GM18526 (cell line): ENCODE data around the gene LRP2.

Experiments used
- POLR2A ChIP-seq: IDR thresholded peaks from 3 replicates; pipeline ENCODE4 v1.6.1; 2011; ENCODE audit not compliant: insufficient read length; ENCODE audit errors: extremely low read depth

LRP2 gene

DNA sequence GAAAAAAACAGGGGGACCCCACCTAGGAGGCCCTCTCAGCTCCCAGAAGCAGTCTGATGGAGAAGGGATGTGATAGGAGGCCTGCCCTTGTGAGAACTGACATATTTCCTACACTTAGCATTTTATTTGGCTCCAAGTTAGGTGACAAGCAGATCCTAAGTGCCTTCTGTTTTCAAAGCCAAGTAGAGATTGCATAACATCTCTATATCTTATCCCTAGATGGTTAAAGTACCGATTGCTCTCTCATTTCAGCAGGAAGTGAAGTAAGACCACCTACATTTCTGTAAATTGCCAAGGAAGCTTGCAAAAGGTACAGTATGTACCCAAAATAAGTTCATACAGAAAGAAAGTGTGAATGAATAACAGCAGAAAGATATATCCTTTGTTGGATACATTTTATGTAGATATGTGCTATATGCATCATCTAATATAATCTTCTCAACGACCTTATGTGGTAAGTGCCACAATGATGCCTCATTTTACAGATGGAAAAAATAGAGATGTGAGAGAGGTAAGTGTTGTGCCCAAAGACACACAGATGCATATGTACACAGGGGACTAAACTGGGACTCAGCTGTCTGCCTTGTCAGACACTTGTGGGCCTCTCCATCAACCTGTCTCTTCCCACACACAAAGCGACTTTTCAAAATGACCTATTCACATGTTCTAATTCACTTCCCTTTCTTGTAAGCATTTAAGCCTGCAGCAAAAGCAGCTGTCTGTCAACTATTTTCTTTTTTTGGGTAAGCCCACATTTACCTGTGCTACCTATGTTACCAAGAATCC, 254.0 kb downstream of the LRP2 start:
- TF ChIP-seq POLR2A: no peak

DNA sequence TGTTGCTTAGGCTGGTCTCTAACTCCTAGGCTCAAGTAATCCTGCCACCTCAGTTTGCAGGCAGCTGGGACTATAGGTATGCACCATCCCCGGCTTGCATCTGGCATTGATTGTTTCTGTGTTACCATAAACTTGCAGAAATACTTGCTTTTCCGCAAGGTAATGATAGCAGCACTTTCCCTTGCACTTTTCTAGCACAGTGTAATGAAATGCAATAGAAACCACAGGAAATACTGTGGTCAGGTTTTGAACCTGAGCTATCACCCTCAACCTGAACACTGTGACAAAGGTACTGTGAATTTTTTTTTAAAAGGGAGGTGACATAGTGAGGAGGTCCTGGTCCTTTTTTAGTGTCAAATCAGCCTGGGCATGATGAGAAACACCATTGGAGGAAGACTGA, 254.7 kb downstream of the LRP2 start:
- TF ChIP-seq POLR2A: no peak

DNA sequence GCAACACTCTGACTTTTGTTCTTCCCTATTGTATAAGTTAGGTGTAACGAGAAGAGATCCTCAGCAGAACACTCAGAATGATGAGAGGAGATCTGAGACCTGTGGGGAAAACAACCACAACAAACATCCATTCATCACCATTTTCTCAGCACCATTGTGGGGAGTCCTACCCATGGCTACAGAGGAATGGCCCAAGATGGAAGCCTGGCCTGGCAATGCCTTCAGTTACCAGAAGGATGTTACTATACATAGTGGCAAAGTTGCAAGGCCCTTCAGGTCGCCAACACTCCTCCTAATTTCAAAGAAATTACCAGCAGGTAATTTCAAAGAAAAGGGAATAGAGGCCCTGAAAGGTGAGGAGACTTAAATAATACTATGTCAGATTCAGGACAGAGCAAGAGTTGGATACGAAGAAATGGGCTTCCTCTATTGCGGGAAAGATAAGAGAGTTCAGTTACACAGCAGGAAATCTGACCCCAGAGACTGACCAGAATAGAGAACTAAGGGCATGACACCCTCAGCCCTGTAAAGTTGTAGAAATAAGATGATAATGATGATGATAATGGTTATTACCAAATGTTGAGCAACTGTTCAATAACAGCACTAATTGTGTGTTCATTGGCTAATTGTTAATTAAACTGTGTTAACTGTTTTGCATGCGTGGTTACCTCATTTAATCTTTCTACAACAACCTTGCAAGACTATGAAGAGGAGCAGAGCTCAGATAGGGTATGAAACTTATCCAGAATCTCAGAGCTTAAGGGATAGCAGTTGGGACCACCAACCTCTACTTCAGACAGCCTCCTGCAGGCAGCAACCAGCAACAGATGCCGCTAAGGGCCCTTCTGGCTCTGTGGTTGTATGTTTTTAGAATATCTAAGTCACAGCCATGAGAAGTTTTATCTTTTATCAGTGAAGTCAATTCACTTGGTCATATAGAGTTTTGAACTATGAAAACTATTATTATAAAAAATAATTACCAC, 255.5 kb downstream of the LRP2 start:
- no peak for TF ChIP-seq POLR2A

DNA sequence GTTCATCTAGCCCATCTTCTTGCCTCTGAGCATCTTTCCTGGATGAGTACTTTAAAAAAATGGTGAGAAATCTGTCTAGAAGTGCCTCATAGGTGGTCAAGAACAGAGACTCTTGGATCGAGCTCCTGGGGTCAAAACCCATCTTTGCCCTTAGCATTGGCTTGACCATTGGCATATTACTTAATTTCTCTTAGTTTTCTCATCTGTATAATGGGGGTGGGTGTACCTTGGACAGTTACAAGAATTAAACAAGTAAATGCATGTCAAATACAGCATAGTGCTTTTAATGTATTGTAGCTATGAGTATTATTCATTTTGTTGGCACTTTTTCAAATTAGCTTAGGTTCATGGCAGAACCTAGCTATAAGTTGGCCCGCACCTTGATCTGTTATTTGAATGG, 256.2 kb downstream of the LRP2 start:
- no peak for TF ChIP-seq POLR2A

DNA sequence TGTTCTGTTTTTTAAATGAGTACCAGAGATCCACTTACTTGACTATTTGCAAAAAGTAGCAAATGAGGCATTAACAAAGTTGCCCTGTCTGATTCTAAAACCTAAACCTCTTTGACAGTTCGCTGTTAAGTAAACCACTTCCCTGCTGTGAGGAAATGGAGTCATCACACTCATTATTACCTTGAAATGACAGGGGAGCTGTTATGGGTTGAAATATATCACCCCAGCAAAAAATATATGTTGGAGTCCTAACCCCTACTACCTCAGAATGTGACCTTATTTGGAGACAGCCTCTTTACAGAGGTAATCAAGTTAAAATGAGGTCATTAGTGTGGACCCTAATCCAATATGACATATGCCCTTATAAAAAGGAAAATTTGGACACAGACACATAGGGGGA, 256.9 kb downstream of the LRP2 start:
- no peak for TF ChIP-seq POLR2A

DNA sequence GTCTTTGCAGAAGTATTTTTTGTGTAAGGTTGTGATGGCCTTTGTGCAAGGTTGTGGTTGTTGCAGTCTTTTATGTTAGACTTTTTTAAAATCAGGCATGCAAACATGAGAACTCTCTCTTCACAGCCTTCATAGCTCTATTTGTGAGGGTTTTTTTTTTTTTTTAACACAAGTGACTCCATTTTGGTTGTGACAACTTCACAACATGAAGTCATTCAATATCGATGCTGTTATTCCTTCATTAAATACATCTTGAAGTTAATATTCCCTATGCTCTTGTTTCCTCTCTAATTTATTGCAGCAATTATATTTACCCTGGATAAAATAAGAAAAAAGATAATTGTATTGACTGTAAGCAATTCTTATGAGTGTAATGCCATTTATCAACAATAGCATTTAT, 257.5 kb downstream of the LRP2 start:
- no peak for TF ChIP-seq POLR2A

DNA sequence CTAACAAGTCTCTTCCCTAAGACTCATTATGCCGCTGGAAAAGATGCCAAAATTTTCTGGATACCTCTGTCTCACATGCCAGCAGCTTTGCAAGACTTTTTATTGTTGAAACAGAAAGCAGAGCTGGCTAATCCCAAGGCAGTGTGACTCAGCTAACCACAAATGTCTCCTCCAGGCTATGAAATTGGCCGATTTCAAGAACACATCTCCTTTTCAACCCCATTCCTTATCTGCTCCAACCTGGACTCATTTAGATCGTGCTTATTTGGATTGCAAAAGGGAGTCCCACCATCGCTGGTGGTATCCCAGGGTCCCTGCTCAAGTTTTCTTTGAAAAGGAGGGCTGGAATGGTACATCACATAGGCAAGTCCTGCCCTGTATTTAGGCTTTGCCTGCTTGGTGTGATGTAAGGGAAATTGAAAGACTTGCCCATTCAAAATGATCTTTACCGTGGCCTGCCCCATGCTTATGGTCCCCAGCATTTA, 266.7 kb downstream of the LRP2 start:
- TF ChIP-seq POLR2A: no peak

DNA sequence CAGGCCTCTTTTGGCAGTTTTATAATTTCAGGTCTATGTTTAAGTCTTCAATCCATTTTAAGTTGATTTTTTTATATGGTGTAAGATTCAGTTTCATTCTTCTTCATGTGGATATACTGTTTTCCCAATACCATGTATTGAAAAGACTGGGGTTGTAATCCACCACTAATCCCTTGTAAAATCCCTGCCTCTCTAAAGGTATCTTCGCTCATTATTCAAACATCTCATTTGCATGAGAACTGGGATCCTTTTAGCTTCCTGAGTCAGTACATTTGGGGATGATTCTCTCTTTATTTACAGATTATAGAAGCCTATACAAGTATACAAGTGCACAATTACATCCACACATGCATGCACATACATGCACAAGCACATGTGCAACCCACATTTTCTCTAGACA, 267.7 kb downstream of the LRP2 start:
- TF ChIP-seq POLR2A: no peak

DNA sequence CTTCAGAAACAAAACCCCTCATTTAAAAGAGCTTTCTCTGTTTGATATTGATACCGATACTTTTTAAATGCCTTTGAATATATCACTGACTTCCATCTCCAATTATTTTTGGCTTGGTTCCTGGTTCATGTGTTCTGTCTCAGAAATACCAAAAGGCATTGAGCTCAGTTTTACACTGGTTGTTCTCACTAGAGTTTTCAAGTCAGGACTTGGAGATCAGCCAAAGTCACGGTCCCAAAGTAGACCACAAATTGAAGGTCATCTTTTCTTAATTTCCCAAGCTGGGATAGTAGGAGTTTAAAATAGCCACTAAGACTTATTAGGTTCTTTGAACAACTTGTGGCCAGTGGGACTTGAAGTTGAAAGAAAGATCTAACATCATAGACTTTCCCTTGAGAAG, 268.8 kb downstream of the LRP2 start:
- no peak for TF ChIP-seq POLR2A

DNA sequence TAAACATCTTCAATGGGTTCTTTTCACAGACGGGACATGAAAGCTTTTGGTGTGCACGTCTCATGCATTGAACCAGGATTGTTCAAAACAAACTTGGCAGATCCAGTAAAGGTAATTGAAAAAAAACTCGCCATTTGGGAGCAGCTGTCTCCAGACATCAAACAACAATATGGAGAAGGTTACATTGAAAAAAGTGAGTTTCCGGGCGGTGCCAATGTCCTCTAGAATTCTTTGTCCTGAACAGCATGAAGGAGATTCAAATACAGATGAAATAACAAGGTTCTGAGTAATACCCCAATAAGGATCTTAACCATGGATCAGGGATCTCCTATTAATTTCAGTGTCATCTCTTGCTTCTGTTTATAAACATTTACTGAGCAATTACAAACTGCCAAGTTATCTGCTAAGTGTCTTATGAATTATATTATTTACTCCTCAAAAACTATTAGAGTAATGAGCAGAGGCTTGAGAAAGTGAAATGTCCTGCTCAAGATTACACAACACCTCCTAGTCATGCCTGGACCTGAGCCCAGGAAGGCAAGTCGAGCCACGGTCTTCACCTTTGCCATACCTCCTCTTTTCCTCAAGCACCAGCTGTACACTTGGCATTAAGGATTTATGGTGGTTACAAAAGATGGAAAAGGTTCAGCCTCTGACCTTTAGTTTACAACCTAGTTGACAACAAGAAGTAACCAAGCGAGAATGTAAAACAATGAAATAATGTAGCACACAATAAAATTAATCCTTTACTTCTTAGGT, 270.4 kb downstream of the LRP2 start:
- TF ChIP-seq POLR2A: no peak

DNA sequence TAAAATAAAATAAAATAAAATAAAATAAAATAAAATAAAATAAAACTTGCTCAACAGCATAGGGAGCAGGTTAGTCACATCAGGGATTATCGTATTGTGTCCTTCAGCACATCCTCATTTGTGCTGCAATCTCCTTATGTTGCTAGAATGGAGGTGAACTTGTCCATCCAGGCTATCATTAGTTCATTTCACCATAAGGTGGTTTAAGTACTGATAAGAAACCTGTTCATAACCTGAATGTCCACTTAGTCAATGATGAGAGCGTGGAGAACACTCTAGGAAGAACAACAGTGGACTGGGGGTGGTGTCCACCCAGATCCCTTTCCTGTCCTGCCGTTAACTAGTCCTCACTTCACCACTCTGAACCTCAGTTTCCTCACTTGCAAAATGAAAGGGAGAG, 271.1 kb downstream of the LRP2 start:
- no peak for TF ChIP-seq POLR2A

DNA sequence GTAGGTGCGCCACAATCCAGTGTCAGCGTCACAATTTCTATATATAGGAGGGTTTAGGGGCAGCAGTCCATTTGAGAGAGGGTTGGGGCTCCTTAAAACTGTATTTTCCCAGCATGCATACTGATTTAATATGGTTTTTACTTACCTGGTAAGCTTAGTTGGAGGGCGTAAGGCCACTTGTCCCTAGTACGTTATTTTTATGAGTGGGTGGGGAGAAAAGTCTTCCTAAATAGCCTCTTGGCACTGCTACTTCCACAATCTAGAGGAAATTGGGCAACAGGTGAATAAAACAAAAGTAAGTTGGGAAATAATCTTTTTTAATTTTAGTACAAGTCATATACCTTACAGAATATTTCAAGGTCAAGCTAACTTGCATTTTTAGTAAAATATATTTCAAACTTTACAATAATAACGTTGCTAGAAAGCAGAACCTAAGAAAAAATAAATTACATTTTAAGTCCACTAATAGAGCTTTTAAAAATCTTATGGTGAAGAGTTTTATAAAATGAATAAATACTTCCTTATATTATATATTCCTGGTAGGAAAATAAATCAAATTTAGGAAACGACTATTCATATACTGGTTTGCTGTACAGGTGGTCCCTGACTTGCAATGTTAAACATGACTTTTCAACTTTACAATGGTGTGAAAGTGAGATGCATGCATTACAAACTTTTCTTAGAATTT, 272.1 kb downstream of the LRP2 start:
- no peak for TF ChIP-seq POLR2A

DNA sequence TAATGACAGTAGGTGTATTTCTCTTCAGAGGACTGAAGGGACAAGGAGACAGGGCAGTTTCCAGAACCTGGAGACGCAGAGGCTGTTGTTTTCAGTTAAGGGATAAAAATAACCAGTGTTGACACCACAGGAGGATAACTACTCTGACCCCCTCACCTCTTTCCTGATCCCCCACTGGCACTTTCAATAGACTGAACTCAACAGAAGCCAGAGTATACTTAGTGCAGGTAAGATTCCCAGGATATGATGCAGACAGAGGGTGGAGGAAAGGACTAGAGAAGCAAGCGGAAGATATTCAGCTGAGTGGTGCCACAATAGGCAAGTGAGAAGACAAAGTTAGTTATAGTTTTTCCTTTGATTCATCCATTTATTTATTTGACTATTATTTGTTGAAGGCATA, 273.2 kb downstream of the LRP2 start:
- no peak for TF ChIP-seq POLR2A

DNA sequence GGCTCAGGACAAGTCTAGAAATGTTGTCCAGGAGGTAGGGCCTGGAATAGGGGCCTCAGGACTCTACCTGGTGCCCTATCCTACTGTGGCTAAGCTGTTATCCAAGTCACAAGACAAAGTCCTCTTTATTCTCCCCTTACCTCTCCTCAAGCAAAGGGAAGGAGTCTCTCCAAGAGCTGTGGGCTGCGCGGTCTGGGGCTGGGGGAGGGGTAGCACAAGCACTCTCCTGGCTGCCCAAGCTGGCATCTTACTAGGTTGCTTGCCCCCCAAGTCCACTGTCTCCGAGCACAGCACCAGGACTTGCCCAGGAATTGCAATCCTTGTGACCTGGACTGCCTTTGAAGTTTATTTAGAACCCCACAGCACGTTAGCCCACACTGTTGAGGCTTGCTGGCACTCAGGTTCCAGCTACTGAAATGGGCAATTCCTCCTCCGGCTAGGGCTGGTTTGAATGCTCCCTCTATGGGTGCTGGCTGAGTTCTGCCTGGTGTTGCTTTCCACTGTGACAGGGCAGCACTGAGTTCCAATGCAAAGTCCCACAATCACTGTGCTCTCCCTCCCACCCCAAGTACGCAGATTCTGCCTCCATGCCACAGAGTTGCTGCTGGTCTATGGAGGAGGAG, 274.5 kb downstream of the LRP2 start:
- TF ChIP-seq POLR2A: no peak

DNA sequence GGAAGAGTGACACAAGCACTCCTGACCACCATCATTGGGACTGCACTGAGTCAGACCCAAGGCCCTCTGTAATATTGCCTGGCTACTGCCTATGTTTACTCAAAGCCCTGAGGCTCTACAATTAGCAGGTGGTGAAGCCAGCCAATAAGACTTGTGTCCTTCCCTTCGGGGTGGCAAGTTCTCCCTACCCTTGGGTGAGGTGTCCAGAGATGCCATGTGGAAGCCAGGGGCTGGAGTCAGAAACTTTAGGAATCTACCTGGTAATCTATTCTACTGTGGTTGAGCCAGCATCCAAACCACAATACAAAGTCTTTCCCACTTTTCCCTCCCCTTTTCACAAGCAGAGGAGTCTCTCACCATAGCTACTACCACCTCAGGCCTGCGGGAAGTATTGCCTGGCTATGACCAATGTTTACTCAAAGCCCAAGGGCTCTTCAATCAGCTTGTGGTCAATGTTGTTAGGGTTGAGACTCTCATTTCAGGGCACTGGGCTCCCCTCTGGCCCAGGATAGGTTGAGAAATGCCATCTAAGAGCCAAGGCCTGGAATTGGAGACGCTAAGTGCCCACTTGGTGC, 275.4 kb downstream of the LRP2 start:
- no peak for TF ChIP-seq POLR2A

DNA sequence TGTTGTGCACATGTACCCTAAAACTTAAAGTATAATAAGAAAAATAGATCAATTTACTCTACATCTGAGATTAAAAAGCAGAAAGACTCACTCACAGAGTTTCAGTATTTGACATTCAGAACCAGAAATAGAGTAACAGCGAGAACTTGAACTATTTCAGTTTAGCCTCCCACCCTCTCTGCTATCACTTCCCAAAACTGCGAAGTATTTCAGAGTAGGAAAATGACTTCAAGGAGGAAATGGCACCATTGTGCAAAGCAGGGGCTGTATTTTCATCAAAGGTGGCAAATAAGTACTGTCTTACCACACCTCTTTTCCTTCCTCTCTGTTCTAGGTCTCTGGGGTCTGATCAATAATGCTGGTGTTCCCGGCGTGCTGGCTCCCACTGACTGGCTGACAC, 279.3 kb downstream of the LRP2 start:
- TF ChIP-seq POLR2A: no peak
